Subcutaneous adipose tissue (tissue), 4 donors: ENCODE measurements around the gene ZBTB47. TPM values are rescaled to one million over a fixed set of nuclear protein-coding genes. Genes with fewer than 3 reads are reported as not detected.

Experiments used
- total RNA-seq, 4 donors: library from RNA; depleted of rRNA; stranded (reverse); fragments of >200 nt; gene quantifications; one replicate each; pipeline ENCODE4 v1.1.0, GENCODE V29; 2016
- TF ChIP-seq, protein P1 (sequence below): fragments of 450-650 bp; IDR thresholded peaks from one replicate; pipeline ENCODE4 v1.5.1; 2016; ENCODE audit warnings: low read depth, mild to moderate bottlenecking, control low read depth, antibody characterized with exemption, moderate library complexity

The ZBTB47 gene
- total RNA-seq, 4 donors from 2014 or later, result 24.1 to 47.3 (median 32.7) TPM

DNA sequence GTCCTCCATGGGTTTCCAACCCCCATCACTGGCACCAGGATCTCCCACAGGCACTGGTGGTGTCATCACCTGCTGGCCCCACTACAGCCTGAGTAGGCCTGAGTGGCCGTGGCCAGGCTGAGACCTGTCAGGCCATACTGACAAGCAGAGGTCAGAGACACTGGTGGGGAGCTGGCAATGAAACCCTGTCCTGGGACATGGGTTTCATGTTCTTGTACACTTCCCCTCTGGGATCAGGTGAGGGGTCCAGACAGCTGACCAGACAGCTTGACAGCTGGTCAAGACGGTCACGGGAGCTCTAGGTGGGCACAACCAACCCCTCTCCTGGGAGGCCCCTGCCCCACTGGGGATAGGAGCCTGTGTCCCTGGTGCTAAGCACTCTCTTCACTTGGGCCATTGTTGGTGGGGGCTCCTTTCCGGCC lies 13.1 kb downstream of the ZBTB47 start:
- TF ChIP-seq, protein P1, sequence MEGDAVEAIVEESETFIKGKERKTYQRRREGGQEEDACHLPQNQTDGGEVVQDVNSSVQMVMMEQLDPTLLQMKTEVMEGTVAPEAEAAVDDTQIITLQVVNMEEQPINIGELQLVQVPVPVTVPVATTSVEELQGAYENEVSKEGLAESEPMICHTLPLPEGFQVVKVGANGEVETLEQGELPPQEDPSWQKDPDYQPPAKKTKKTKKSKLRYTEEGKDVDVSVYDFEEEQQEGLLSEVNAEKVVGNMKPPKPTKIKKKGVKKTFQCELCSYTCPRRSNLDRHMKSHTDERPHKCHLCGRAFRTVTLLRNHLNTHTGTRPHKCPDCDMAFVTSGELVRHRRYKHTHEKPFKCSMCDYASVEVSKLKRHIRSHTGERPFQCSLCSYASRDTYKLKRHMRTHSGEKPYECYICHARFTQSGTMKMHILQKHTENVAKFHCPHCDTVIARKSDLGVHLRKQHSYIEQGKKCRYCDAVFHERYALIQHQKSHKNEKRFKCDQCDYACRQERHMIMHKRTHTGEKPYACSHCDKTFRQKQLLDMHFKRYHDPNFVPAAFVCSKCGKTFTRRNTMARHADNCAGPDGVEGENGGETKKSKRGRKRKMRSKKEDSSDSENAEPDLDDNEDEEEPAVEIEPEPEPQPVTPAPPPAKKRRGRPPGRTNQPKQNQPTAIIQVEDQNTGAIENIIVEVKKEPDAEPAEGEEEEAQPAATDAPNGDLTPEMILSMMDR, result no peak

GRCh38 chr3:42667096-42667522 lies 13.6 kb downstream of the ZBTB47 start:
- TF ChIP-seq, protein P1, result no peak

DNA sequence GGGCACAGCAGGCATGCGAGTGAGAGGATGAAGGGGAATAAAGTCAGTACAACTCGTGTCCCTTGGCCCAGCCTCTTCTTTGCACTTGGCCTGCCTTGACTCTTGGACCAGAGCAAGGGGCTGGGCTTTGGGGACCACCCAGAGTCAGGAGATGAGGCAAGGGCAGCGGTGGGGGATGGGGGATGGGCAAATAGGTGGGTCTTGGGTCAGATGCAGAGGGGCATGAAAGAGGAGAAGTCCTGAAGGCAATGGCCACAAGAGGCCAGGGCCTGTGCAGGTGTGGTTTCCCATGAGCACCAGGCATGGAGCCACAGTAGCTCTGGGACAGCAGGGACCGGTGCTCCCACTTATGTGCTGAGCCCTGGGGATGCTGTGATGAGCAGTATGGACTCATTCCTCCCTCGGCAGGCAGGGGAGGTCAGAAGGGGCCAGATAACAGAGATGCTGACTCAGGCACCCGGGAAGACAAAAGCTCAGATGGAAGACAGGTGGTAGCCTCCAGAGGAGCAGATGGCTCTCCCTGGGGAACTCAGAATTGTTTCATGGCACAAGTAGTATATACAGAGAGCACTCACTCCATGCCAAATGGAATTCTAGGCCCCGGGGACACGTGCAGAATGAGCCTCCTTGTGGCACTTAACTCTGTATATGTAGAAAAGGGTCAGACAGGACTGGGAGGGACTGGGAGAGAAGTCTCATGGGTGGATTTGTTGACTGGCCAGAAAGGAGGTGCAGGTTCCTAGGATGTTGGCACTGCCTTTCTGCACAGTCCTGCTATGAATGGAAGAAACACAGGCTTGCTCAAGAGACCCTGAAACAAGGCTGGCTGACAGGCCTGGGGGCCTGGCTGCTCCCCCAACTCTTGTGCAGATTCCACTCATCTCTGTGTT lies 14.3 kb downstream of the ZBTB47 start:
- TF ChIP-seq, protein P1, result no peak

DNA sequence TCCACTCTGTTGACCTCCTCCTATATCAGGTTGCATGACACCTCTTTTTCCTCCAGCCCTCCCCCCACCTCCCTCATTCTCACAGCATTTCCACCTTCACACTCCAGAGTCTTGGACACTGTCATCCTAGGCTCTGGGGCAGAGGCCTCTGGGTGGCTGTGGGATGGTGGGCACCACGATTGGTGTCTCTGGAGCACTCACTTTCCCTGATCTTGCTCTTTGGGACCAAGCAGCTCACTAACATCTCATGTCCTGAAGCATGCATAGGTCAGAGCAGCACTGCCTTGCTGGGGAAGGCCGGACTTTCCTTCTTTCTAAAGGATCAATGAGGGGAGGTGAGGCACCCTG lies 14.9 kb downstream of the ZBTB47 start:
- TF ChIP-seq, protein P1, result no peak

GRCh38 chr3:42668793-42669217 lies 15.3 kb downstream of the ZBTB47 start:
- TF ChIP-seq, protein P1, result no peak

DNA sequence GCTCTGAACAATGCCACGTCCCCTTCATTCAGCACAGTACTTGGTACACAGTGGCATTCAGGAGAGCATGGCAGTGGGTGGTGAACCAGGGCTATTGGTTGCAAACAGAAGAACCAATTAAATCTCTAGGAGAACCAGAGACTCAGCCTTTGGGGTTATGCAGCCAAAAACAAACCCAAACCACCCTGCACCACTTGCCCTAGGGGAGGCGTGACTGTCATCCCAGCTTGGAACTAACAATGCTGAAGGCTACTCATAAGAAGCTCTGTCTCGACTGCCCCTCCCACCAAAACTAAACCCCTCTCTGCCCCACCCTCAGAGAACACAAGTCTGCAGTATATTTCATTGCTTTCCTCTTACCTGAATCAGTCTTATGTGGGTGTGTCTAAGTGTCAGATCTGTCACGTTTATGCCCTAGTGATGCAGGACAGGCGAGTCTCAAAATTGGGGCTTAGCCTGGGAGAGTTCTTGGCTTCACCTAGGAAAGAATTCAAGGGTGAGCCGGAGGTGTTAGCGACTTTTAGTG lies 16.6 kb downstream of the ZBTB47 start:
- TF ChIP-seq, protein P1, result no peak

- TF ChIP-seq, protein P1, result no peak
These were observed 17.2 kb downstream of the ZBTB47 start for GRCh38 chr3:42670670-42671069.
